ENCODE measurements around the gene RCSD1. TPM values are rescaled to one million over a fixed set of nuclear protein-coding genes. Genes with fewer than 3 reads are reported as not detected.

The RCSD1 gene
- total and polyA plus RNA-seq, 10 of the 15 experiments (the other 5 are each of a cell fraction or from before 2014, with no cell fraction given), result 11.4 to 78.3 (median 71.6) TPM

DNA sequence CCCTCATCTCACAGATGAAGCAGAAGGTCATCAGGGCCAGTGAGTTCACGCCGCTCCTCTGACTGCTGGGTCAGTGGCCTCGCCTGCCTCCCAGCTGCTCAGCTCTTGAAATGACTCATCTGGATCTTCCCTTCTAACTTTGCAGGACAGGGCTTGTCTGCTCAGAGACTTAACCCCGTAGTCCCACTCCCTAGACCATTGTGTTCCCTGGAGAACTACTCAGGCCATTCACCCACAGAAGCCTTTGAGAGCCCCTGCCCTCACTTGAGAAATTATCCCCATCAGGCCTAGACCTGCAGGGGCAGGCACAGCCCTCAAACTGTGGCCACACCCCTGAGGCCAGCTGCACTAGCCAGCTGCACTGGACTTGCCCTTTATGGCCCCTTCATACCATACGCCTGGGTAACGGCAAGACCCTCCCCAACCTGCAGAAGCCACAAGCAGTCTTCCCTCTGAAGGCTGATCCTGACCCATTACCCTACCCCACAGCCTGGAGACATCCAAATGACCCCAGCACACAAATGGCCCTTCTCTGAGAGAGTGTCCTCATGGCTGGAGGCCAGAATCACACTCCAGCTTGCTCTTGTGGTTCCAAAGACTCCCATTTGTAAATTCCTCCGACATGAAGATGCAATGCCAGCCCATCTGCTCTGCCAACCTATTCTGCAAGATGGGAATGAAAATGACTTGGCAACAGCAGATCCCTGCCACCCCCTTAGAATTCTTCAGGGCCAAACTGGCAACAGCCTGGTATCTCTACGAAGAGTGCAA is 33.2 kb downstream of the RCSD1 start:
- FAIRE-seq (no peak), ATAC-seq (peak; percentile 89), DNase-seq (ENCODE audit: low read depth, low spot score) (peak; percentile 60)
- Histone ChIP-seq H3K9me3 (replicated peaks; ENCODE audit: control insufficient read depth, insufficient read depth, low read length) (no peaks in the 10 kb centered on the region), H4K20me1 (ENCODE audit: control insufficient read depth, insufficient read depth) (0 out of 2 replicates have a peak, but pooled peaks cover 4% of the 10 kb centered on the region), H3K27ac (ENCODE audit: control insufficient read depth, insufficient read depth) (peak overlapping the region; percentile 68), H3K4me1 (ENCODE audit: control insufficient read depth, insufficient read depth, low read length) (peaks cover 49% of the 10 kb centered on the region), H2AFZ (ENCODE audit: control insufficient read depth, low read depth, low read length) (no peak overlapping the region), H3K27me3 (replicated peaks in 1 of 2; ENCODE audit: control insufficient read depth in 2 of 2, insufficient read depth in 2 of 2, low read length in 1 of 2) (no peaks in the 10 kb centered on the region), H3K4me3 (no peak overlapping the region), H3K36me3 (ENCODE audit: control insufficient read depth in 2 of 2, insufficient read depth in 2 of 2, low read length in 1 of 2) (peaks cover 0 to 17% of the 10 kb centered on the region in 2 experiments; a peak in 3 of 4 replicates), H3K9ac (ENCODE audit: control insufficient read depth, insufficient read depth, low read length) (no peak overlapping the region), H3K4me2 (ENCODE audit: control insufficient read depth, insufficient read depth) (peak overlapping the region; percentile 54; the same call in 1 of the 2 replicates), H3K79me2 (ENCODE audit: control insufficient read depth, insufficient read depth, low read length) (peaks cover 65% of the 10 kb centered on the region)
- SMC1A ChIA-PET (ENCODE audit: uncharacterized antibody, unreplicated experiment), result interaction anchor here (0.7 to 1.4 kb wide), 10 partner anchors 12 to 63 kb away, joined by 3 to 7 read pairs (median 4); no protein-coding TSS in a partner anchor
- in situ Hi-C loops (cut with MboI), result no loop called here
- POLR2A ChIA-PET, result interaction anchor here (0.7 to 1.8 kb wide), 7 partner anchors 11 to 31 kb away, joined by 3 to 6 read pairs (median 4); no protein-coding TSS in a partner anchor
- WGBS (ENCODE audit: insufficient coverage, insufficient replicate concordance, low lambda C conversion rate, missing lambda C conversion rate), result 47% methylated on average over 8 of the region's 8 CpGs
- intact Hi-C loops (cut with micrococcal nuclease; ENCODE audit: unreplicated experiment), result no loop called here
- CTCF ChIA-PET, result interaction anchor here (1.3 to 1.7 kb wide), 4 partner anchors 15 to 22 kb away, joined by 3 to 5 read pairs (median 4); no protein-coding TSS in a partner anchor
- BruUV-seq (replicated peaks), result no TSS peak
- RAD21 ChIA-PET (ENCODE audit: unreplicated experiment), result interaction anchor here (1.0 to 2.0 kb wide), 6 partner anchors 13 to 63 kb away, joined by 3 to 7 read pairs (median 4); no protein-coding TSS in a partner anchor
- TF ChIP-seq, protein P1, sequence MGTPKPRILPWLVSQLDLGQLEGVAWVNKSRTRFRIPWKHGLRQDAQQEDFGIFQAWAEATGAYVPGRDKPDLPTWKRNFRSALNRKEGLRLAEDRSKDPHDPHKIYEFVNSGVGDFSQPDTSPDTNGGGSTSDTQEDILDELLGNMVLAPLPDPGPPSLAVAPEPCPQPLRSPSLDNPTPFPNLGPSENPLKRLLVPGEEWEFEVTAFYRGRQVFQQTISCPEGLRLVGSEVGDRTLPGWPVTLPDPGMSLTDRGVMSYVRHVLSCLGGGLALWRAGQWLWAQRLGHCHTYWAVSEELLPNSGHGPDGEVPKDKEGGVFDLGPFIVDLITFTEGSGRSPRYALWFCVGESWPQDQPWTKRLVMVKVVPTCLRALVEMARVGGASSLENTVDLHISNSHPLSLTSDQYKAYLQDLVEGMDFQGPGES (IDR thresholded peaks at IDR 0.05), result no peak
- no peak for TF ChIP-seq NFYA (IDR thresholded peaks at IDR 0.05; ENCODE audit: borderline replicate concordance, low read depth, low read length)
- TF ChIP-seq IRF4 (IDR thresholded peaks at IDR 0.05; ENCODE audit: low read depth, low read length), result peak; percentile 99
- TF ChIP-seq NR2F1 (conservative IDR thresholded peaks at IDR 0.05), result peak; percentile 98
- no peak for TF ChIP-seq PAX8 (IDR thresholded peaks at IDR 0.05)
- TF ChIP-seq SMC3 (IDR thresholded peaks at IDR 0.05; ENCODE audit: borderline replicate concordance, low read length), result peak; percentile 18; the same call in 1 of the 2 replicates
- TF ChIP-seq EP300 (IDR thresholded peaks at IDR 0.05; ENCODE audit: borderline replicate concordance in 1 of 2, control insufficient read depth in 1 of 2, low read depth in 2 of 2, low read length in 2 of 2), result peak; percentile 65 to 73; a peak in 3 of 4 replicates
- no peak for TF ChIP-seq HDAC2 (IDR thresholded peaks at IDR 0.05)
- TF ChIP-seq CEBPB (IDR thresholded peaks at IDR 0.05; ENCODE audit: borderline replicate concordance in 1 of 2, low read depth in 2 of 2, low read length in 2 of 2), result no peak
- TF ChIP-seq SP1 (IDR thresholded peaks at IDR 0.05; ENCODE audit: low read depth, low read length), result peak; percentile 46
- TF ChIP-seq SMAD5 (IDR thresholded peaks at IDR 0.05; ENCODE audit: low read depth), result no peak
- TF ChIP-seq KDM1A (IDR thresholded peaks at IDR 0.05; ENCODE audit: borderline replicate concordance), result no peak
- TF ChIP-seq JUND (IDR thresholded peaks at IDR 0.05; ENCODE audit: low read depth, low read length), result peak; percentile 91
- TF ChIP-seq CREM (IDR thresholded peaks at IDR 0.05; ENCODE audit: low read depth), result peak; percentile 75; the same call in 1 of the 2 replicates
- TF ChIP-seq RAD21 (IDR thresholded peaks at IDR 0.05; ENCODE audit: insufficient read depth, low read depth, low read length), result no peak
- no peak for TF ChIP-seq ZNF207 (IDR thresholded peaks at IDR 0.05; ENCODE audit: borderline replicate concordance)
- no peak for TF ChIP-seq POLR2A (IDR thresholded peaks at IDR 0.05; ENCODE audit: low read depth, low read length)
- TF ChIP-seq, protein P2, sequence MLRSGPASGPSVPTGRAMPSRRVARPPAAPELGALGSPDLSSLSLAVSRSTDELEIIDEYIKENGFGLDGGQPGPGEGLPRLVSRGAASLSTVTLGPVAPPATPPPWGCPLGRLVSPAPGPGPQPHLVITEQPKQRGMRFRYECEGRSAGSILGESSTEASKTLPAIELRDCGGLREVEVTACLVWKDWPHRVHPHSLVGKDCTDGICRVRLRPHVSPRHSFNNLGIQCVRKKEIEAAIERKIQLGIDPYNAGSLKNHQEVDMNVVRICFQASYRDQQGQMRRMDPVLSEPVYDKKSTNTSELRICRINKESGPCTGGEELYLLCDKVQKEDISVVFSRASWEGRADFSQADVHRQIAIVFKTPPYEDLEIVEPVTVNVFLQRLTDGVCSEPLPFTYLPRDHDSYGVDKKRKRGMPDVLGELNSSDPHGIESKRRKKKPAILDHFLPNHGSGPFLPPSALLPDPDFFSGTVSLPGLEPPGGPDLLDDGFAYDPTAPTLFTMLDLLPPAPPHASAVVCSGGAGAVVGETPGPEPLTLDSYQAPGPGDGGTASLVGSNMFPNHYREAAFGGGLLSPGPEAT (IDR thresholded peaks at IDR 0.05; ENCODE audit: low read depth), result peak; percentile 73; the same call in 1 of the 2 replicates
- TF ChIP-seq HDGF (IDR thresholded peaks at IDR 0.05), result no peak
- TF ChIP-seq MTA3 (IDR thresholded peaks at IDR 0.05; ENCODE audit: borderline replicate concordance, low read length), result 0 out of 2 replicates have a peak, but pooled peaks have one; percentile 21
- TF ChIP-seq BCL11A (IDR thresholded peaks at IDR 0.05; ENCODE audit: low read depth, low read length), result peak; percentile 88
- TF ChIP-seq LARP7 (IDR thresholded peaks at IDR 0.05), result no peak
- TF ChIP-seq JUNB (IDR thresholded peaks at IDR 0.05), result peak; percentile 91
- TF ChIP-seq NFYB (IDR thresholded peaks at IDR 0.05; ENCODE audit: insufficient read depth, low read depth, low read length), result no peak

All from GM12878 (cell line).